Tibial artery (tissue), 4 donors: ENCODE measurements around the gene NDUFB3.

Source experiments
- DNase-seq, 2 donors: peaks; one replicate each; pipeline ENCODE4 v3.0.0-alpha.2; 2019
- H3K27ac ChIP-seq, 2 donors: fragments of 200-600 bp; sonication (generic) in 1 of 2; 1 replicate in 1 of 2; 2 replicates in 1 of 2; pipeline ENCODE4 v1.5.1; 2018 to 2019; ENCODE audit warnings: mild to moderate bottlenecking in 1 of 2
- H3K27me3 ChIP-seq, 2 donors: fragments of 200-600 bp; sonication (generic) in 1 of 2; one replicate each; pipeline versions ENCODE4 v1.5.1 to v1.6.0; 2016 to 2019
- H3K36me3 ChIP-seq, 3 donors: fragments of 200-600 bp; sonication (generic) in 2 of 3; one replicate each; pipeline ENCODE4 v1.5.1; 2016 to 2019; ENCODE audit warnings: mild to moderate bottlenecking in 2 of 3
- H3K4me1 ChIP-seq, 4 donors: fragments of 200-600 bp; sonication (generic) in 2 of 4; 1 replicate in 3 of 4; 2 replicates in 1 of 4; pipeline ENCODE4 v1.5.1; 2016 to 2019
- H3K4me3 ChIP-seq, 2 donors: fragments of 200-600 bp; sonication (generic) in 1 of 2; 1 replicate in 1 of 2; 2 replicates in 1 of 2; pipeline ENCODE4 v1.5.1; 2018 to 2019; ENCODE audit warnings: mild to moderate bottlenecking in 2 of 2
- H3K9me3 ChIP-seq, 3 donors: fragments of 200-600 bp; sonication (generic) in 1 of 3; one replicate each; pipeline ENCODE4 v1.5.1; 2016 to 2019
- CTCF ChIP-seq, 2 experiments: fragments of 200-600 bp in 1 of 2; fragments of 450-650 bp in 1 of 2; IDR thresholded peaks; one replicate each; pipeline ENCODE4 v1.5.1; 2017 to 2019; ENCODE audit warnings: antibody characterized with exemption in 2 of 2, mild to moderate bottlenecking in 1 of 2, moderate library complexity in 1 of 2
- intact Hi-C: fragments of 100-400 bp; cut with DNase I; formaldehyde crosslinking; loops from one replicate; pipeline ENCODE4 v1.15.0; 2023; ENCODE audit warnings: low total_unique reads

NDUFB3 gene

GRCh38 chr2:201118961-201119854 lies 47.4 kb downstream of the NDUFB3 start:
- intact Hi-C loops: loop anchor here (5.0 kb wide), 1 partner anchor 157 kb away; the partner anchor contains the start of gene ORC2

GRCh38 chr2:201122276-201122675 lies 50.5 kb downstream of the NDUFB3 start:
- TF ChIP-seq CTCF (IDR thresholded peaks at IDR 0.05): no peak
- Histone ChIP-seq H3K27ac (no peak overlapping the region), H3K27me3 (no peaks in the 10 kb centered on the region), H3K4me1 (peaks cover 0 to 90% (median 36%) of the 10 kb centered on the region in 4 donors), H3K36me3 (peaks cover 0 to 5% (median 0%) of the 10 kb centered on the region in 3 donors), H3K4me3 (no peak overlapping the region), H3K9me3 (no peaks in the 10 kb centered on the region)
- DNase-seq: no peak
- intact Hi-C loops: no loop called here

More at GRCh38 chr2:201118961-201119854, 47.4 kb downstream of the NDUFB3 start:
- Histone ChIP-seq H3K4me1 (peaks cover 0 to 64% (median 14%) of the 10 kb centered on the region in 4 donors), H3K27me3 (no peaks in the 10 kb centered on the region), H3K9me3 (no peaks in the 10 kb centered on the region), H3K36me3 (peaks cover 0 to 5% (median 0%) of the 10 kb centered on the region in 3 donors), H3K4me3 (peak overlapping the region; percentile 95 to 98), H3K27ac (peak overlapping the region; percentile 100)
- no peak for TF ChIP-seq CTCF (IDR thresholded peaks at IDR 0.05)
- DNase-seq: no peak

GRCh38 chr2:201126308-201127151 lies 54.7 kb downstream of the NDUFB3 start:
- no peak for DNase-seq
- H3K4me1 ChIP-seq: peaks cover 0 to 100% (median 63%) of the 10 kb centered on the region in 4 donors
- no peaks in the 10 kb centered on the region for H3K9me3 ChIP-seq
- intact Hi-C loops: no loop called here
- TF ChIP-seq CTCF (IDR thresholded peaks at IDR 0.05): no peak
- no peaks in the 10 kb centered on the region for H3K27me3 ChIP-seq
- H3K36me3 ChIP-seq: peaks cover 0 to 6% (median 5%) of the 10 kb centered on the region in 3 donors
- H3K27ac ChIP-seq: peak overlapping the region; percentile 58 to 63
- H3K4me3 ChIP-seq: peak overlapping the region in 1 of 2 donors; percentile 8

DNA sequence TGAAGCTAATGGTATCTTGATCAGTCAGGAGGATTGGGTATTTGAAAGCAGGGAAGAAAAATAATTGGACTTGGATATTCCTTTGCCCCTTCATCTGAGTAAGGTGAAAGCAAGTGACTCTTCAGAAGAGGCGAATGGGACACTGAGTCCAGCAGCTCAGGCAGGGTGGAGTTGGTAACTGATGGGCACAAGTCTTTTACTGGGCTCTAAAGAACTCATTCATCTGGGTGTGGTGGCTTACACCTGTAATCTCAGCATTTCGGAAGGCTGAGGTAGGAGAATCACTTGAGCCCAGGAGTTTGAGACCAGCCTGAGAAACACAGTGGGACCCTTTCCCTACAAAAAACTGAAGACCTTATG lies 55.3 kb downstream of the NDUFB3 start:
- DNase-seq: no peak
- intact Hi-C loops: no loop called here
- H3K4me1 ChIP-seq: peaks cover 0 to 100% (median 65%) of the 10 kb centered on the region in 4 donors
- no peaks in the 10 kb centered on the region for H3K27me3 ChIP-seq
- H3K4me3 ChIP-seq: peak overlapping the region in 1 of 2 donors; percentile 0
- H3K27ac ChIP-seq: peak overlapping the region; percentile 58 to 63
- no peak for TF ChIP-seq CTCF (IDR thresholded peaks at IDR 0.05)
- peaks cover 0 to 6% (median 4%) of the 10 kb centered on the region in 3 donors for H3K36me3 ChIP-seq
- H3K9me3 ChIP-seq: no peaks in the 10 kb centered on the region

DNA sequence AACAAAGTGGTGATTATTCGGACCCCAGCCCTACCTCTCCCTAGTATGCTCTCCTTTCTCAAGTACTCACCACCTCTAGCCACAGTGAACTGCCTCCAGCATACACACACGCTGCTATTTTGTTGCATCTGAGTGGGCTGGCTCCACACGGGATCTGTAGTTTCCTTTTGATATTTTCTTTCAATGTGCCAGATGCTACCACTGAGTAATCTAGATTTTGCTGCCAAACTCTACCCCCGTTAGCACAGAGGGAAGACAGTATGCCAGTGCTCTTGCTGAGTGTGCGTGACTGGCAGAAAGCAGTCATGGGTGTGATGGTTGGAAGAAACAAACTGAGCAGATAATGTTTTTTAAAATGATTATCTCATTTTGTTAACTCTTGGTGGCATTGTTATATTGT lies 55.8 kb downstream of the NDUFB3 start:
- H3K36me3 ChIP-seq: peaks cover 0 to 6% (median 0%) of the 10 kb centered on the region in 3 donors
- peak overlapping the region in 1 of 2 donors; percentile 0 for H3K4me3 ChIP-seq
- no peak for TF ChIP-seq CTCF (IDR thresholded peaks at IDR 0.05)
- peak in 1 of 2 donors; percentile 50 for DNase-seq
- H3K9me3 ChIP-seq: no peaks in the 10 kb centered on the region
- no peaks in the 10 kb centered on the region for H3K27me3 ChIP-seq
- peak overlapping the region; percentile 58 to 63 for H3K27ac ChIP-seq
- intact Hi-C loops: no loop called here
- peaks cover 0 to 96% (median 65%) of the 10 kb centered on the region in 4 donors for H3K4me1 ChIP-seq
